GM18873 (cell line): ENCODE measurements around the gene TBC1D22A.

ENCODE experiments used
- ATAC-seq: cut with Tn5 transposase; IDR thresholded peaks from one replicate; pipeline ENCODE4 v1.9.1; 2021; ENCODE audit warnings: mild to moderate bottlenecking, moderate library complexity, moderate number of reproducible peaks; ENCODE audit not compliant: unreplicated experiment, low FRiP score

Gene TBC1D22A

DNA sequence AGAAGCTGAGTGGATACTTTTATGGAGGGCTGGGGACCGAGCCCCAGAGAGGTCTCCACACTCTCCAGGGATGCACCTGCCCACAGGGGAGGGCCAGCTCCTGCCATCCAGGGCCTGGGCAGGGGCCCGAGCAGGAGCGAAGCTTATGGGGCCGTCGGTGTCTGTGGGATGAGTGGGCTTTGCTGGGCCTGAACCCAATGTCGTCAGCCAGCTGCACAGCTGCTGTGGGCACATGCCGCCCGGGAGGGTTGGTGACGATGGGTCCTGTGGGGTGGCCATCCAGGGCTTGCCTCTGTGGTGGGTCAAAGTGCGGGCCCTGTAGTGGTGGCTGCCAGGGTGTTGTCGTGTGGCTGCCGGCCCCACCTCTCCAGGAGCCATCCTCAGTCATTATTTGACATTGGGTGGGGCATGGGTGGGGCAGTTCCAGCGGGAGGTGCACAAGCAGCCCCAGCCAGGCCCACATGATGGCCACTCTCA, 447.1 kb downstream of the TBC1D22A start:
- ATAC-seq, result no peak

DNA sequence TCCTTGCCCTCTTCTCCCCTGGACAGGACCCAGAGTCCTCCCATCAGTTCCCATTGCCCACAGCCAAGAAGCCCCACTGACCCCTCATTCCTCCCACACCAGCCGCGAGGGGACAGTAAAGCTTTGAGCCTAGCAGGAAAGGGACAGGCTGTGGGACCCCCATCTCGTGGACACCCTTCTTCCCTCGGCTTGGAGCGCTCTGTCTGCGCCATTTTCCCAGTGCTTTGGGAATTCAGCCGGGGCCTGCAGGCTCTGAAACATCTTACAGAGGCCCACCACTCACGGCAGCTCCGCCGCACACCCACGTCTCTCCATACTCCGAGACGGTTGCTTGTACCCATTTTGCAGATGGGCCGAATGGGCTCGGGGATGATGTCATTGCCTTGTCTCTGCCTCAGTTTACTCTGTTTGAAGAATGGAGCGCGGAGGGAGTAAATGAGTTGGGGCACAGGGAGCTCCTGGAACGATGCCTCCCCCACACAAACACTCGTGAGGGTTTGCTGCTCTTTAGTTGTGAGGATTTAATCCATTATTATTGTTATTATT, 447.7 kb downstream of the TBC1D22A start:
- no peak for ATAC-seq

DNA sequence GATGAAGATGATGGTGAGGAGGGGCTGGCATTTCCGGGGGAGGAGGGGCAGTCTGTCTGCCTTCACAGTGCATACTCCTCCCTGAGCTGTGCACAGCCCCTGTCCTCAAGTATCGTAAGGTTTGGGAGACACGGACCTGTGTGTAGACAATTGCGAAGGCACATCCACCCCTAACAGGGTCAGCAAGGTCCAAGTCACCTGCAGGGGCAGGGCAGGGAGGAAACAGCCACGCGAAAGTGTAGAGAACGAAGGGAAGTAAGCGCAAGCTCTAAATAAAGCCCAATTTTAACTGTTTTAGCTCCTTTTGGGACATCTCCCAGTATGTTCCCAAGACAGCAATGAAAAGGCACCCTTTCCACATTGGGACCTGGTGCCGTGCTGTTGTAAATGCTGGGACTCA, 448.2 kb downstream of the TBC1D22A start:
- no peak for ATAC-seq

DNA sequence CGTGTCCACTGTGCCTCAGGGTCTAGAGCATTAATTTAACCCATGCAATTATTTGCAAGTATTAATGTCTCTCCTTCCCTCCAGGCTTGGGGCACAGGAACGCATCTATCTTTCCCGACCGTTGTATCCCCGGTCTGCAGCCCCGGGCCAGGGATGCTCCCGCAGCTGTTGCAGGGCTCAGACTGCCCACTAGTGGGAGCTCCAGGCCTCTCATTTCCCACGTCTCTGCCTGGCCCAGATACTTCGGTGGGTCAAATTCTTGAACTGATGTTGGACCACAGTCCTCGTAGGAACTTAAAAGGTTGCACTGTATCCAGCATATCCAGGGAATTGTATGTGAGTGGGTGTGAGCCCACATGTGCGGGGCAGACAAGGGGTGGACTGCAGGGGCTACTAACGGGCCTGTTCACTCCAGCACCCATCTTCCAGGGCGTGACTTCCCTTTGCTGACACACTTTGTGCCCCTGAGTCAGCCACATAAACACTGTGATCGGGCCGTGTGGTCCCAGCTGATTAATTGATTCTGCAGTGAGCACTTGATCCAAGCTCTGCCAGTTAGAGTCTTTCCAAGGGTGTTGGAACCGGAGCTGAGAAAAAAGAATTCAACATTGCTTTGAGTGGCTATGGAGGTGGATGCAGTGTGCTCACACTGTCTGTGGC, 451.3 kb downstream of the TBC1D22A start:
- no peak for ATAC-seq

DNA sequence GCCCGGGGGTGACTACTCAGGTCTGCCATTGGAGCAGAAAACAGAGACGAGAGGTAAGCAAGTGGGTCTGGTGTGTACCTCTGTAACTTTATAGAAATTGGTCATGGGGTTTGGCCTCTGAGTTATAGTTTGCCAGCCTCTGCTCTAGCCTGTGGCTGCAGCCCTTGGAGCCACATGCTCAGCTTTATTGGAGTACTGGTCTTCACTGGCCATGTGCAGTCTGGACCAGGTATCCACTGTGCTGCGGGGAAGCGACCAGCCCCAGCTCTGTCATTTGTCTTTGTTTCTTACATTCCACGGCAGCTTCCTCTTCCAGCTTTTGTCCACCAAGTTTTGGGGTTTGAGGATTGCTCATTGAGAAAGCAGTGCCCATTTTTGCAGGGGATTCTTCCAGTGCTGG, 453.4 kb downstream of the TBC1D22A start:
- no peak for ATAC-seq

DNA sequence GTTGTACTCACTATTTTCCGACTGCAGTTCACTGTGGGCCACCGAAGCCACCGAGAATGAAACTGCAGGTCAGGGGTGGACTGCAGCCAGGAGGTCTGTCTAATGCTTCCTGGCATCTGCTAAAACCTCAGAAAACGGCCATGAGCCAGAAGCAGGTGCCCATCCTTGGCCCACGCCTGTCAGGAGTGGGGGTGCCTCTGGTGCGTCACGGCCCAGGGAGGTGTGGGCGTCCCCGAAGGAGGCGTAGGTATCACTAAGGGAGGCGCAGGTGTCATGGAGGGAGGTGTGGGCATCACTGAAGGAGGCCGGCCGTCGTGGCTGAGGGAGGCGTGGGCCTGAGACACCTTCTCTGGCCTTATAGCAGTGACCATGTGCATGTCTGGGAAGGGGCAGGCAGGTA, 456.2 kb downstream of the TBC1D22A start:
- no peak for ATAC-seq

DNA sequence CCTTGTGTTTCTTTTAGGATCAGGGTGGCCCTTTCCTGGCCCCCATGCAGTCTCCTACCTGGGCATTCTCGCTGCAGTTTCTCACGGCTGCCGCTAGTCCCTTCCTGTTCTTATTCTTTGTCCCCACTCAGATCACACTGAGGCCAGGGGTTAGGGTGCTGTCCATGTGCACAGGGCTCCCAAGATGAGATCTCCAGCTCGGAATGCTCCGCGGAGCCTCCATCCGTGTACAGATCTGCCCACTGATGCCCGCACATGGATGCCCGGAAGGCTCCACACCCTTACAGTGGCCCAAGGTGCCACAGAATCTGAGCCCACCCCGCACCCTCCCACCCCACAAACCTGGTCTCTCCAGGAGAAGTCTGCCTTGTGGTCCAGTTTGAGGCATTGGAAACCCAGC, 457.3 kb downstream of the TBC1D22A start:
- no peak for ATAC-seq

DNA sequence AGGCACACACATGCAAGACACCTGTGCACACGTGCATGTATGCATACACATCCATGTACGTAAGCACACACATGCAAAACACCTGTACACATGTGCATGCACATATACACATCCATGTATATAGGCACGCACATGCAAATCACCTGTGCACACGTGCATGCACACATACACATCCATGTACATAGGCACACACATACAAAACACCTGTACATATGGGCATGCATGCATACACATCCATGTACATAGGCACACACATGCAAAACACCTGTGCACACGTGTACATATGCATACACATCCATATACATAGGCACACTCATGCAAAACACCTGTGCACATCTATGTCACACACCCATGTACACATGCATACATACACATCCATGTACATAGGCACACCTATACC, 458.3 kb downstream of the TBC1D22A start:
- ATAC-seq, result no peak

DNA sequence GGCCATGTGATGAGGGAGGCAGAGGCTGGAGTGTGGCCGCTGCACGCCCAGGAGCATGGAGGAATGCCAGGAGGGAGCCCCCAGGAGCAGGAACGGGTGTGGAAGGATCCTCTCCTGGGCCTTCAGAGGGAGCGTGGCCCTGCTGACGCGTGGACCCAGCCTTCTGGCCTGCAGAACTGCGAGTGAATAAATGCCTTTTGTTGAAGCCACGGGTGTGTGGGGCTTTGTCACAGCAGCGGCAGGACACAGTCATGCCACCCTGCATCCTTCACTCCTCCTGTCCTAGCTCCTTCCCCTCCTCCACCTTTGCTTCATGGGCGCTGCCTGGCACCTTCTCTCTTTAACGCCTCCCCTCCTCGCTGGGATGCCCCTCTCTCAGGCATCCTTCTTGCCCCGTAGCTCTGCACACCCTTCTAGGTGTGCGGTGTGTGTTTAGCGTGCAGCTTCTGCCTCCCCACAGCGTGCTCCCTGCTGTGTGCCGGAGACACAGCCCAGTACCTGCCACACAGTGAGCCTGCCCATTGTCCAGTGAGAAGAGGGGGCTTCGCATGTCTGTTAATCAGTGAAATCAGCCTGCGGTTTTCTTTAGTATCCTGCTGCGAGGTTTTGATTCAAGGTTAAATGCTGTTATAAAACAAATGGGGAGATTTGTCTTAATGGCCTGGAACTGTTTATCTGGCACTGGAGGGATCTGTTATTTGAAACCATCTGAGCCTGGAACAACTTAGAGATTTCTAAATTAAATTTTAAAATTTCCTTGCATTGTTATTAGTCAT, 459.6 kb downstream of the TBC1D22A start:
- no peak for ATAC-seq
